HEK293 (cell line): ENCODE results near the gene AQP12A.

Source experiments
- HOXD13 ChIP-seq: sonication (generic); formaldehyde crosslinking; IDR thresholded peaks from 2 replicates; pipeline ENCODE4 v1.8.0; 2022; ENCODE audit warnings: missing genetic modification reagents, borderline replicate concordance
- PRDM2 ChIP-seq: fragments of 450-650 bp; formaldehyde crosslinking; IDR thresholded peaks from 2 replicates; pipeline ENCODE4 v1.5.1; 2016; ENCODE audit warnings: missing biosample characterization, missing genetic modification characterization, borderline replicate concordance
- ZBTB8A ChIP-seq: fragments of 450-650 bp; formaldehyde crosslinking; IDR thresholded peaks from 2 replicates; pipeline ENCODE4 v1.5.1; 2016; ENCODE audit warnings: missing biosample characterization, missing genetic modification characterization
- ZFP69B ChIP-seq: fragments of 450-650 bp; formaldehyde crosslinking; IDR thresholded peaks from 2 replicates; pipeline ENCODE4 v1.5.1; 2016; ENCODE audit warnings: missing biosample characterization, missing genetic modification characterization
- ZNF202 ChIP-seq: fragments of 450-650 bp; formaldehyde crosslinking; IDR thresholded peaks from 2 replicates; pipeline ENCODE4 v1.5.1; 2016; ENCODE audit warnings: missing biosample characterization, missing genetic modification characterization, borderline replicate concordance
- ZNF354C ChIP-seq: fragments of 450-650 bp; formaldehyde crosslinking; IDR thresholded peaks from 2 replicates; pipeline ENCODE4 v1.5.1; 2016; ENCODE audit warnings: missing biosample characterization, missing genetic modification characterization, low read depth, borderline replicate concordance
- ZNF571 ChIP-seq: fragments of 450-650 bp; formaldehyde crosslinking; IDR thresholded peaks from 2 replicates; pipeline ENCODE4 v1.5.0; 2017; ENCODE audit warnings: missing biosample characterization, missing genetic modification characterization
- ZNF707 ChIP-seq: fragments of 450-650 bp; formaldehyde crosslinking; IDR thresholded peaks from 2 replicates; pipeline ENCODE4 v1.5.1; 2016; ENCODE audit warnings: missing biosample characterization, missing genetic modification characterization
- ZNF776 ChIP-seq: fragments of 450-650 bp; formaldehyde crosslinking; IDR thresholded peaks from 2 replicates; pipeline ENCODE4 v1.5.0; 2017; ENCODE audit warnings: missing biosample characterization, missing genetic modification characterization, borderline replicate concordance
- TF ChIP-seq, protein P1 (sequence below): fragments of 450-650 bp; formaldehyde crosslinking; IDR thresholded peaks from 2 replicates; pipeline ENCODE4 v1.5.1; 2016; ENCODE audit warnings: missing biosample characterization, missing genetic modification characterization
- TF ChIP-seq, protein P2 (sequence below): fragments of 450-650 bp; formaldehyde crosslinking; IDR thresholded peaks from 2 replicates; pipeline ENCODE4 v1.5.1; 2016; ENCODE audit warnings: missing biosample characterization, missing genetic modification characterization
- TF ChIP-seq, protein P3 (sequence below): fragments of 450-650 bp; formaldehyde crosslinking; IDR thresholded peaks from 2 replicates; pipeline ENCODE4 v1.5.1; 2016; ENCODE audit warnings: missing biosample characterization, missing genetic modification characterization, borderline replicate concordance
- TF ChIP-seq, protein P4 (sequence below): fragments of 450-650 bp; formaldehyde crosslinking; IDR thresholded peaks from 2 replicates; pipeline ENCODE4 v1.5.1; 2016; ENCODE audit warnings: missing biosample characterization, missing genetic modification characterization, low read depth

AQP12A gene

DNA sequence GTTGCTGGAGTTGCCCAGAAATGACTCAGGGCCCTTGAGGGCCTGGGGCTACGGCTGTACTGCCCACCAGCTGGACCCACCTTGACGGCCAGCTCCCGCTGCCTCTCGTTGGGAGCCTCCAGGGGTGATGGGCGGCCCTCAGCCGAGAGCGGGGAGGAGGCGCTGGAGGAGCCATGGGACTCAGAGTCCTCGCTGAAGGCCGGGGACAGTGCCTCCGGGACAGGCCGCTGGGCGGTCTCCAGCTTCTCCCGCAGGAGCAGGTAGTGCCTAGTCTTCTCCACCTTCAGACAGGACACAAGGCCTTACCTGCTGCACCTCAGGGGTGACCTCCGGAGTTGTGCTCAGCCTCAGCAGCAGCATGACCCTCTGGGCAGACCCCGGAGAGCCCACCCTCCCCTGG lies 30.7 kb downstream of the AQP12A start (continued):
- no peak for TF ChIP-seq PRDM2
- TF ChIP-seq, protein P1, sequence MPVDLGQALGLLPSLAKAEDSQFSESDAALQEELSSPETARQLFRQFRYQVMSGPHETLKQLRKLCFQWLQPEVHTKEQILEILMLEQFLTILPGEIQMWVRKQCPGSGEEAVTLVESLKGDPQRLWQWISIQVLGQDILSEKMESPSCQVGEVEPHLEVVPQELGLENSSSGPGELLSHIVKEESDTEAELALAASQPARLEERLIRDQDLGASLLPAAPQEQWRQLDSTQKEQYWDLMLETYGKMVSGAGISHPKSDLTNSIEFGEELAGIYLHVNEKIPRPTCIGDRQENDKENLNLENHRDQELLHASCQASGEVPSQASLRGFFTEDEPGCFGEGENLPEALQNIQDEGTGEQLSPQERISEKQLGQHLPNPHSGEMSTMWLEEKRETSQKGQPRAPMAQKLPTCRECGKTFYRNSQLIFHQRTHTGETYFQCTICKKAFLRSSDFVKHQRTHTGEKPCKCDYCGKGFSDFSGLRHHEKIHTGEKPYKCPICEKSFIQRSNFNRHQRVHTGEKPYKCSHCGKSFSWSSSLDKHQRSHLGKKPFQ (tag by site-specific recombination) = no peak
- TF ChIP-seq ZFP69B (tag by site-specific recombination) = no peak
- TF ChIP-seq ZNF202 (tag by site-specific recombination) = no peak
- TF ChIP-seq, protein P2, sequence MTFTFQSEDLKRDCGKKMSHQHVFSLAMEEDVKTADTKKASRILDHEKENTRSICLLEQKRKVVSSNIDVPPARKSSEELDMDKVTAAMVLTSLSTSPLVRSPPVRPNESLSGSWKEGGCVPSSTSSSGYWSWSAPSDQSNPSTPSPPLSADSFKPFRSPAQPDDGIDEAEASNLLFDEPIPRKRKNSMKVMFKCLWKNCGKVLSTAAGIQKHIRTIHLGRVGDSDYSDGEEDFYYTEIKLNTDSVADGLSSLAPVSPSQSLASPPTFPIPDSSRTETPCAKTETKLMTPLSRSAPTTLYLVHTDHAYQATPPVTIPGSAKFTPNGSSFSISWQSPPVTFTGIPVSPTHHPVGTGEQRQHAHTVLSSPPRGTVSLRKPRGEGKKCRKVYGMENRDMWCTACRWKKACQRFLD = no peak
- TF ChIP-seq HOXD13 (CRISPR knock-in tag) = no peak
- no peak for TF ChIP-seq ZNF776
- no peak for TF ChIP-seq ZNF707 (tag by site-specific recombination)
- TF ChIP-seq ZNF571 (tag by site-specific recombination) = no peak
- TF ChIP-seq, protein P3, sequence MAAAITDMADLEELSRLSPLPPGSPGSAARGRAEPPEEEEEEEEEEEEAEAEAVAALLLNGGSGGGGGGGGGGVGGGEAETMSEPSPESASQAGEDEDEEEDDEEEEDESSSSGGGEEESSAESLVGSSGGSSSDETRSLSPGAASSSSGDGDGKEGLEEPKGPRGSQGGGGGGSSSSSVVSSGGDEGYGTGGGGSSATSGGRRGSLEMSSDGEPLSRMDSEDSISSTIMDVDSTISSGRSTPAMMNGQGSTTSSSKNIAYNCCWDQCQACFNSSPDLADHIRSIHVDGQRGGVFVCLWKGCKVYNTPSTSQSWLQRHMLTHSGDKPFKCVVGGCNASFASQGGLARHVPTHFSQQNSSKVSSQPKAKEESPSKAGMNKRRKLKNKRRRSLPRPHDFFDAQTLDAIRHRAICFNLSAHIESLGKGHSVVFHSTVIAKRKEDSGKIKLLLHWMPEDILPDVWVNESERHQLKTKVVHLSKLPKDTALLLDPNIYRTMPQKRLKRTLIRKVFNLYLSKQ (tag by site-specific recombination) = no peak
- TF ChIP-seq, protein P4, sequence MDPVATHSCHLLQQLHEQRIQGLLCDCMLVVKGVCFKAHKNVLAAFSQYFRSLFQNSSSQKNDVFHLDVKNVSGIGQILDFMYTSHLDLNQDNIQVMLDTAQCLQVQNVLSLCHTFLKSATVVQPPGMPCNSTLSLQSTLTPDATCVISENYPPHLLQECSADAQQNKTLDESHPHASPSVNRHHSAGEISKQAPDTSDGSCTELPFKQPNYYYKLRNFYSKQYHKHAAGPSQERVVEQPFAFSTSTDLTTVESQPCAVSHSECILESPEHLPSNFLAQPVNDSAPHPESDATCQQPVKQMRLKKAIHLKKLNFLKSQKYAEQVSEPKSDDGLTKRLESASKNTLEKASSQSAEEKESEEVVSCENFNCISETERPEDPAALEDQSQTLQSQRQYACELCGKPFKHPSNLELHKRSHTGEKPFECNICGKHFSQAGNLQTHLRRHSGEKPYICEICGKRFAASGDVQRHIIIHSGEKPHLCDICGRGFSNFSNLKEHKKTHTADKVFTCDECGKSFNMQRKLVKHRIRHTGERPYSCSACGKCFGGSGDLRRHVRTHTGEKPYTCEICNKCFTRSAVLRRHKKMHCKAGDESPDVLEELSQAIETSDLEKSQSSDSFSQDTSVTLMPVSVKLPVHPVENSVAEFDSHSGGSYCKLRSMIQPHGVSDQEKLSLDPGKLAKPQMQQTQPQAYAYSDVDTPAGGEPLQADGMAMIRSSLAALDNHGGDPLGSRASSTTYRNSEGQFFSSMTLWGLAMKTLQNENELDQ = no peak
- no peak for TF ChIP-seq ZBTB8A (tag by site-specific recombination)
- TF ChIP-seq ZNF354C = no peak
